GM19239 (cell line): ENCODE data around the gene GPR156.

Experiments
- DNase-seq: peaks from one replicate; pipeline ENCODE4 v3.0.0; 2011; ENCODE audit warnings: low spot score; ENCODE audit not compliant: insufficient read length
- FAIRE-seq: peaks from 2 replicates; lab custom pipeline; 2011; peaks lifted over from hg19 to GRCh38; lab: Jason Lieb, UNC

The GPR156 gene

GRCh38 chr3:120140098-120140742 lies 144.8 kb downstream of the GPR156 start:
- no peak for DNase-seq
- FAIRE-seq = no peak

GRCh38 chr3:120139140-120139539 lies 145.9 kb downstream of the GPR156 start:
- FAIRE-seq = no peak

GRCh38 chr3:120137548-120137947 lies 147.5 kb downstream of the GPR156 start:
- FAIRE-seq (no peak), DNase-seq (no peak)

More at GRCh38 chr3:120139140-120139539, 145.9 kb downstream of the GPR156 start:
- no peak for DNase-seq

- FAIRE-seq = no peak
These were observed 154.4 kb downstream of the GPR156 start for GRCh38 chr3:120130656-120131055.

GRCh38 chr3:120129718-120130513 lies 155.1 kb downstream of the GPR156 start:
- no peak for DNase-seq
- FAIRE-seq = no peak

More at GRCh38 chr3:120130656-120131055, 154.4 kb downstream of the GPR156 start:
- no peak for DNase-seq

- no peak for DNase-seq
- FAIRE-seq = no peak
These were observed 156.0 kb downstream of the GPR156 start for GRCh38 chr3:120129051-120129450.

GRCh38 chr3:120125992-120126391 lies 159.0 kb downstream of the GPR156 start:
- DNase-seq = no peak
- no peak for FAIRE-seq

- no peak for FAIRE-seq
- DNase-seq = no peak
These were observed 165.0 kb downstream of the GPR156 start for GRCh38 chr3:120119846-120120510.
